NCI-H1092 treated with DMSO at 0.1 percent for 48 hours (cell line): Measurements from ENCODE around the gene GPR32.
A peak's percentile ranks its signal among the peaks of the same experiment; 100 is the strongest.
"Not testable (repeated sequence)": the region's sequence is repeated elsewhere in the genome, so short reads cannot be mapped to it uniquely, and the experiment has no call there.

ENCODE experiments used
- DNase-seq: peaks from one replicate; lab custom pipeline; 2025; lab: John Stamatoyannopoulos, UW

The GPR32 gene

GRCh38 chr19:50770164-50770563 lies at the start of gene GPR32:
Gene GPR32, plus strand, starts transcription at chr19:50770464. Its CDS starts 137 bp downstream, at chr19:50770601.
- not testable (repeated sequence) for DNase-seq

- no peak for DNase-seq
Measured at GRCh38 chr19:50720921-50721381, 49.3 kb upstream of the GPR32 start.

- DNase-seq: no peak
Measured at GRCh38 chr19:50721441-50722137, 48.7 kb upstream of the GPR32 start.

GRCh38 chr19:50722201-50723013 lies 47.9 kb upstream of the GPR32 start:
- no peak for DNase-seq

- no peak for DNase-seq
Measured at GRCh38 chr19:50723069-50723468, 47.2 kb upstream of the GPR32 start, which contains the start of gene CLEC11A. Gene CLEC11A, plus strand, starts transcription at chr19:50723364. Its CDS starts 162 bp downstream, at chr19:50723526.

- no peak for DNase-seq
Measured at GRCh38 chr19:50723735-50724521, 46.3 kb upstream of the GPR32 start.

- DNase-seq: peak; percentile 87
Measured at GRCh38 chr19:50724522-50725217, 45.6 kb upstream of the GPR32 start.

GRCh38 chr19:50725218-50725910 lies 44.9 kb upstream of the GPR32 start:
- DNase-seq: no peak

GRCh38 chr19:50725911-50726230 lies 44.4 kb upstream of the GPR32 start:
- DNase-seq: no peak

- DNase-seq: no peak
Measured at GRCh38 chr19:50728084-50728737, 42.1 kb upstream of the GPR32 start.

GRCh38 chr19:50729894-50730293 lies 40.4 kb upstream of the GPR32 start:
- no peak for DNase-seq

GRCh38 chr19:50735869-50736268 lies 34.4 kb upstream of the GPR32 start:
- no peak for DNase-seq

GRCh38 chr19:50736338-50736737 lies 33.9 kb upstream of the GPR32 start:
- DNase-seq: no peak

- DNase-seq: no peak
Measured at GRCh38 chr19:50739132-50739913, 30.9 kb upstream of the GPR32 start.

- no peak for DNase-seq
Measured at GRCh38 chr19:50739914-50740426, 30.3 kb upstream of the GPR32 start.

GRCh38 chr19:50741179-50741933 lies 28.9 kb upstream of the GPR32 start:
- DNase-seq: no peak

- DNase-seq: no peak
Measured at GRCh38 chr19:50743537-50743936, 26.7 kb upstream of the GPR32 start.

- DNase-seq: no peak
Measured at GRCh38 chr19:50745221-50745620, 25.0 kb upstream of the GPR32 start.

GRCh38 chr19:50747141-50747540 lies 23.1 kb upstream of the GPR32 start:
- not testable (repeated sequence) for DNase-seq
